Germinal center (tissue), 1 donor: ENCODE measurements around the gene RMDN3.

Source experiments
- DNase-seq: peaks from one replicate; pipeline ENCODE4 v3.0.0; 2012; ENCODE audit warnings: mixed read lengths, low spot score

The RMDN3 gene

DNA sequence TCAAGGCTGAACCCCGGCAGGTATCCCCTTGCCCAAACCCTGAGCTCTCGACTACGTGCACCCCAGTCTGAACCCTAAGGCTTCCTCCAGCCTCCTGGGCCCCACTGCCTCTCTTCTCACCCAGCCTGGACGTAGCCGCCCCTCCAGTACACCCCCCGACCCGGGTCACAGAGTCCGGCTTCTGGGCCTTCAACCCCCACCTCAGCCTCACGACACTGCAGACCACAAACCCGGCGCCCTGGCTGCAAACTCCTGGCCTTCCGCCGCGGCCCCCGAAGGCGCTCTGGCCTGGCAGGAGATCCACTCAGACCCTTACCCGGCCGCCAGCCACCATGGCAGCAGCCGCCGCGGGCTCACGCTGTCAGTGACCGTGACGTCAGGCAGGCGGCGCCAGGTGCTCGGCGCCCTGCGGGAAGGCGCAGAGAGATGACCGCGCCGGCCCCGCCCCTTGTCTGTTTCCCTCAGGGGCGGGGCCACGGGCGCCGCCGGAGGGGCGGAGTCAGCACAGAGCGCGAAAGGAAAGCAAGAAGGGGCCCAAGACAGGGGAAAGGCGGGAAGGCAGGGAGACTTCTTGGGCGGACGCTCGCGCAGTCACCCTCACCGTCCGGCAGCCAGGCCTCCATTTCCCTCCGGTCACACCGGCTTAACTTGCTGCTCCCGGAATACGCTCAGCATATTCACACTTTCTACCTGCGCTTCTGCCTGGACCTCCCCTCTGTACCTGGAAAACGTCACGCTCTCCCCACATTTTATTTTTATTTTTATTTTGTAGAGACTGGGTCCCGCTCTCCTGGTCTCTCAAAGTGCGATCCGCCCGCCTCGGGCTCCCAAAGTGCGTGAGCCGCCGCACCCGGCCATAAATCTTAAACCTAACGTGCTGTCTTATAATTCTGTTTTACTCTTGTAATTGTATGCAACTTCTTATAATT lies at the start of gene RMDN3:
Gene RMDN3 (minus strand): TSS at position 372 of the 929 bp plus-strand sequence. CDS start 471 bp downstream, outside the sequence.
- peak; percentile 92 for DNase-seq

GRCh38 chr15:40803688-40804087 lies 48.6 kb upstream of the RMDN3 start:
- no peak for DNase-seq

DNA sequence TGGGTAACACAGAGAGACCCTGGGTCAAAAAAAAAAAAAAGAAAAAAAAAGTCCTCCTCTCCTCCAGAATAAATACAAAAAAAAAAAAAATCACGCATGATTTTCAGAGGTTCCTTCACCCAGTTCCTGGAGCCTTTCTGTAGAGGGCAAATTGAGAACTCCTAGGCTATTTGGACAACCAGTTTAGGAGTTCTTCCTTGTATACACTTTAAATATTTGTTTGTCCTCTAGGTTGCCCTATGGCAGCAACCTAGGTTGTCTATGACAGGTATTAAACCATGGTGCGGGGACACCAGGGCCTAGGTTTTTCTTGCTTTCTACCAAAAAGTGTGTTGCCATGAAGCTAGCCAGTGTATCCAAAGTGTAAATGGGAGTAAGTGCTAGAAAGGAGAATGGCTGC lies 48.0 kb upstream of the RMDN3 start:
- DNase-seq: no peak

DNA sequence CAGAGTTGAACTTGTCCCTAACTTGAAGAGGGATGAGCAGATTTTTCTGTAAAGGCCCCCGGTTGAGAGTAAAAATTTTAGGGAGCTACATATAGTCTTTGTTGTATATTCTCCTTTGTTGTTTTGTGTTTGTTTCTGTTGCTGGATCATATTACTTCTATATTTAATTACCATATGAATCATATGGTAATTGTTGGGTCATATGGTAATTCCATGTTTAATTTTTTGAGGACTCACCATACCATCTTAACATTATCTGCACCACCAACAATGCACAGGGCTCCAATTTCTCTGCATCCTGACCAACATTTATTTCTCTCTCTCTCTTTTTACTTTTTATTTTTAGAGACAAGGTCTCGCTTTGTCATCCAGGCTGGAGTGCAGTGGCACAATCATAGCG lies 44.5 kb upstream of the RMDN3 start:
- DNase-seq: no peak

DNA sequence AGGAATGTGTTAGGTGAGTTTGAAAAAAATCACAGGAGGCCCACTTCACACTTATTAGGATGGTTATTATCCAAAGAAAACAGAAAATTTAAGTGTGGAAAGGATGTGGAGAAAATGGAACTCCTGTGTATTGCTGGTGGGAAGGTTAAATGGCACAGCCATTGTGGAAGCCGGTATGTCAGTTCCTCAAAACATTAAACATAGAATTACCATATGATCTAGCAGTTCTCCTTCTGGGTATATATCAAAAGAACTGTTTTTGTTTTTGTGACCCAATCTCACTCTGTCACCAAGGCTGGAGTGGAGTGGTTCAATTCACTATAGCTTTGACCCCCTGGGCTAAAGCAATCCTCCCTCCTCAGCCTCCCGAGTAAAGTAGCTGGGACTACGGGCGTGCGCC lies 41.5 kb upstream of the RMDN3 start:
- no peak for DNase-seq

GRCh38 chr15:40796041-40796440 lies 41.0 kb upstream of the RMDN3 start:
- no peak for DNase-seq

DNA sequence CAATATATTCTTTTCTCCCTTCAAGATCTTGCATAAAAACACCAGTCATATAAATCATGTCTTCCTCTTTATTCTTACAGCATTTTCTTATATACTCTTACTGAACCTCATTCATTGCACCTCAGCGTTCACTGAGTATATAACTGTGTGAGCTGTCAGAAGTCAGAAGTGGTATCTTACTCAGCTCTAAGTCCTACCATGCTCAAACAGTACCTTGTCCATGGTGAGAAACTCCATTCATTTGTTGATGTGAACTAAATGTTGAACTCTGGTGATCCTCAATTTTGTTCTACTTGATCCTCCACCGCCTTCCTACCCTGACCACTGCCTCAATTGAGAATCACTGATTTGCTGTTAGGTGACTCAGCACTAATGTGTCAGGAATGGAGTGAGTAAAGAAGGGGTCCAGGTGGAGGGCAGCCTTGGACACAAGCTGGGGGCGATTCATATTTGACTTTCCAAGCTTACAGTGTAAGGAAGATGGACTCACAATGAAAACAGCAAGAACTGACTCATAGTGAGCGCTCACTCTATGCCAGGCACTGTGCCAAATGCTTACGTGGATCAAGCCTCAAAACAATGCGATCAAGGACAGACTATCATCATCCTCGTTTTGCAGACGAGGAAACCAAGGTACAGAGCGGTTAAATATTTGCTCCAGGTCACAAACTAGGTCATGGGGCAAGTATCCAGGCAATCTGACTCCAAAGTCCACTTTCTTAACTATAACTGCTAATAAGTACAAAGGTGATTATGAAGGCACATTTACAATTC lies 38.3 kb upstream of the RMDN3 start:
- DNase-seq: no peak

DNA sequence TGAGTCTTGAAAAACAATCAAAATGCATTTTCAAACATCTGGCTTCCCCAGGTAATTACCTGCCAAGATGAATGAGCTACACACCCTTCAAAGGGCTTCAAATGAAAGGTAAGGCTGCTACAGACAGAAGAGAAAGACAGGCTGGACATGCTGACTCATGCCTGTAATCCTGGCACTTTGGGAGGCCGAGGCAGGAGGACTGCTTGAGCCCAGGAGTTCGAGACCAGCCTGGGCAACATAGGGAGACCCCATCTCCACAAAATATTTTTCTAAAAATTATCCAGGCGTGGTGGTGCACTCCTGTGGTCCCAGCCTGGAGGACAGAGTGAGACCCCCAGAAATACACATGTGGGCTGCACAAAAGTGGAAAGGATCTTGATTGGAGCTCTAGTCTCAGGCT lies 37.3 kb upstream of the RMDN3 start:
- no peak for DNase-seq

- DNase-seq: no peak
Observed at GRCh38 chr15:40790718-40791117, 35.7 kb upstream of the RMDN3 start.

GRCh38 chr15:40789999-40790398 lies 34.9 kb upstream of the RMDN3 start:
- DNase-seq: no peak

DNA sequence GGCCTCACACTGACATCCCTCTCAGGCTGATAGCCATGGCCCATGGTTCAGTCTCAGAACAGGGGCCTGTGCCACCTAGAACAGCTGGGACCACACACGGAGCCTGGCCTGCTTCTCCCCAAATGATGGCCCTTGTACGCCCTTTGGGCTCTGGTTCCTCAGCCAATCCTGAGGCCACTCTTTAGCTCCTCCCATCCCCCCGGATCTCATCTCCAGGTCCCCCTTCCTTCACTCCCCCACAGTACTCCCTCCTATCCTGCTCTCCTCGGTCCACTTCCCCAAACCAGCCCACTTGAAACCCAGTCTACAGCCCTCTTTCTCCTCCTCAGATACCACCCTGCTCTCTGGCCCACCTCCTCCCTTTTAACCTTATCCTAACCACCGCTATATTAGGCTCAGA lies 34.1 kb upstream of the RMDN3 start:
- no peak for DNase-seq

GRCh38 chr15:40787991-40788390 lies 32.9 kb upstream of the RMDN3 start:
- no peak for DNase-seq

DNA sequence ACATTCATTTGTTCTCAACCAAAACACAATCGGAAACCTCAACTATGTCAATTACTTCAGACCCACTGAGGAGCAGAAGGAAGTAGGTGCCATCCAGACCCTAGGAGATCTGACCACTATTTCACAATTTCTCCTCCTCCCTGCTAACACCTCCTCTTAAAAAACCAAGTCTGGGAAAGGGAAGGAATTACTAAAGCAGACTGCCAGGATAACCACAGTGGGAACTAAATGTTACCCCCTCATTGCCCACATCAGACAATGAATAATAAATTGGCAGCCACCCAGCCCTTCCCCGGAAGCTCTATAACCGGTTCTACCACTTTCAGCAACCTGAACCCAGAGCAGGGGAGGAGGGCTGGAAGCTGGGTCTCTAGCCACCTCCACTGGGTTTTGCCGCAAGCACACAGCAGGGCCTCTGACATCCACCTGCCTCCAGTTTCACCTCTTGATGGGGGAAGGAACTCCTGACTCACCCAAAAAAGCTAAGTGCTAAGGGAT lies 32.3 kb upstream of the RMDN3 start:
- no peak for DNase-seq

GRCh38 chr15:40785814-40786213 lies 30.8 kb upstream of the RMDN3 start:
- no peak for DNase-seq

DNA sequence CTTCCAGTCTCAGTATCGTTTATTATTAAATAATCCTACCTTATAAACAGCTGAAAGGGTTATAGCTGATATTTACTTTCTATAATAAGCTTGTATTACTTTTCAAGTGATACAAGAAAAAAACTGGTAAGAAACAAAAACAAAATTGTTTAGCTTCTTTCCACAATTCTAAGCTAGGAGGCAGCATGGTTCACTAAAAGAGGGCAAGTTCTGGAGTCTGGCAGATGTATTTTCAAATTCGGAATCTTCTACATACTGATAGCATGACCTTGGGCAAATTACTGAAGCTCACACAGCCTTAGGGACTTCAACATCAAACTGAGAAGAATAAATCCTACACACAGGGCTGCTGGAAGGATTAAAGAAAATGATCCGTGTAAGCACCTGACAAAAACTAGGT lies 30.1 kb upstream of the RMDN3 start:
- no peak for DNase-seq

DNA sequence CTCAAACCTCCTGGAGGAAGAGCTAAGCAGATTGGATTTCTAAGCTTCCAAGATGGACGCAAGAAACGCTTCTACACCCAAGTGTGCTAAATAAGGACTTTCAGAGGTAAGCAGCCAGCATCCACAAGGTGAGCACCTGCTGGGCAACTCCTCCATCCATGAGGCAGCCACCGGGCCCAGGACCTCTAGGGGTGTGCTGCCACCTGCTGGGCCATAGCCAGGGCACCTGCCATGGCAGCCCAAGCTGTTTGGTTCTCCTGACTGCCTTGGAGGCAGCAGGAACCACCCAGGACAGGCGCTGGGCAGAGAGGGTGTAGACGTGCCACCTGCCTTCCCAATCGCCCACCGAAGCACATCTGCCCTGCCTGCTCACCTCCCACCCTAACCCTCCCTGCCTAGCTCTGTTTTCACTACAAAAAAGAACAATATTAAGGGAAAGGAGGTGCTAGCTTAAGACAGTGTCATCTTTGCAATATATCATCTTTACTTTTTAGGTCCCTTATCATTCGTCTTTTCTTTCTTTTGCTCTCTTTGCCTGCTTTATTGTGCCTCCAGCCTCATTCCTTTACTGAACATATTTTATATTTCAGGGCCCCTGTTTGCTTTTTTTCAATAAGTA lies 27.7 kb upstream of the RMDN3 start:
- DNase-seq: peak; percentile 76

GRCh38 chr15:40776537-40777141 lies 21.6 kb upstream of the RMDN3 start:
- DNase-seq: no peak

- DNase-seq: no peak
Observed at GRCh38 chr15:40775740-40776536, 20.9 kb upstream of the RMDN3 start.

GRCh38 chr15:40775007-40775406 lies 20.0 kb upstream of the RMDN3 start:
- DNase-seq: no peak

- no peak for DNase-seq
Observed at GRCh38 chr15:40773902-40774301, 18.8 kb upstream of the RMDN3 start.

GRCh38 chr15:40773496-40773895 lies 18.4 kb upstream of the RMDN3 start:
- DNase-seq: no peak
